Stimulated activated memory B cell treated with anti-CD40 and anti-IgM and Interleukin-4, amounts not matched to agents 10 μg/mL and 1 μg/mL and 100 μg/mL, for 72 hours (primary cell): ENCODE measurements around the gene CDYL2.
"Not testable (repeated sequence)": the region's sequence is repeated elsewhere in the genome, so short reads cannot be mapped to it uniquely, and the experiment has no call there.

Experiments
- ATAC-seq: fragments of 150-1000 bp; cut with Tn5 transposase; 2 replicates; pipeline ENCODE4 v1.10.0; 2021
- H3K27ac Mint-ChIP-seq: one replicate; pipeline ENCODE4 v1.8.0; 2022; ENCODE audit warnings: mild to moderate bottlenecking, mixed read lengths
- H3K27me3 Mint-ChIP-seq: one replicate; pipeline ENCODE4 v1.8.0; 2022; ENCODE audit warnings: mixed read lengths
- H3K36me3 Mint-ChIP-seq: one replicate; pipeline ENCODE4 v1.8.0; 2022; ENCODE audit warnings: mixed read lengths
- H3K4me1 Mint-ChIP-seq: one replicate; pipeline ENCODE4 v1.8.0; 2022; ENCODE audit warnings: mixed read lengths
- H3K4me3 Mint-ChIP-seq: one replicate; pipeline ENCODE4 v1.8.0; 2022; ENCODE audit warnings: mild to moderate bottlenecking, moderate library complexity, mixed read lengths
- H3K9me3 Mint-ChIP-seq: one replicate; pipeline ENCODE4 v1.8.0; 2022; ENCODE audit warnings: mixed read lengths

The CDYL2 gene

DNA sequence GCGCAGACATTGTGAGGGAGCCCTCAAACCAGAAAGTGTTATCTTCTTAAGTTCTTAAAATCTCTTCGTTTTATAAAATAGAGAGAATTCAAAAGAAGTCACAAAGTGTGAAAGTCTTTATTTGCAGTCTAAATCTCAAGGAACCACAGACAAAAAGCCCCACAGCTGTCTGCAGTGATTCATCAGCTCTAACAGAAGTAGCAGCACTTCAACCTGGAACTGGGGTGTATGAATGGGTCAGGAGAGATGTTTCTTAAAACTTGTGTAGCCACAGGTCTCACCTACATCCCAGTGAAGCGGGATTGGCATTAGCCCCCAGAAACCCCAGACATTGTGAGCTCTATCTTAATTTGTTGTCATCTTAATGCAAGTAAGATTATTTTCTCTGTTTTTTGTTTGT lies 61.1 kb downstream of the CDYL2 start:
- peaks cover 17% of the 10 kb centered on the region for H3K9me3 Mint-ChIP-seq
- no peak overlapping the region for H3K4me3 Mint-ChIP-seq
- H3K27me3 Mint-ChIP-seq = no peaks in the 10 kb centered on the region
- H3K4me1 Mint-ChIP-seq = no peaks in the 10 kb centered on the region
- no peak for ATAC-seq
- H3K36me3 Mint-ChIP-seq = peaks cover 28% of the 10 kb centered on the region
- H3K27ac Mint-ChIP-seq = no peak overlapping the region

DNA sequence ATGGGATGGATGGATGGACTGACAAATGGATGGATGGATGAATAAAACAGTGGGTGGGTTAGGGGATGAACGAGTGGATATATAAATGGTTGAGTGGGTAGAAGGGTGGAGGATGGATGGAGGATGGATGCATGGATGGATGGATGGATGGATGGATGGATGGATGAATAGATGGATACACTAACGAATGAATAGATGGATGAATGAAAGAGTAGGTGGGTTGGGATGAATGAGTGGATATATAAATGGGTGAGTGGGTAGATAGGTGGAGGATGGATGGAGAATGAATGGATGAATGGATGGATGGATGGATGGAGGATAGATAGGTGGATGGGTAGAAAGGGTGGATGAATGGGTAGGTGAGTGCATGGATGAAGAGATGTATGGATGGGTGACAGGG lies 62.1 kb downstream of the CDYL2 start:
- Mint-ChIP-seq H3K36me3 (peaks cover 28% of the 10 kb centered on the region), H3K4me1 (no peaks in the 10 kb centered on the region), H3K9me3 (peaks cover 17% of the 10 kb centered on the region), H3K27me3 (no peaks in the 10 kb centered on the region), H3K27ac (no peak overlapping the region), H3K4me3 (no peak overlapping the region)
- no peak for ATAC-seq

DNA sequence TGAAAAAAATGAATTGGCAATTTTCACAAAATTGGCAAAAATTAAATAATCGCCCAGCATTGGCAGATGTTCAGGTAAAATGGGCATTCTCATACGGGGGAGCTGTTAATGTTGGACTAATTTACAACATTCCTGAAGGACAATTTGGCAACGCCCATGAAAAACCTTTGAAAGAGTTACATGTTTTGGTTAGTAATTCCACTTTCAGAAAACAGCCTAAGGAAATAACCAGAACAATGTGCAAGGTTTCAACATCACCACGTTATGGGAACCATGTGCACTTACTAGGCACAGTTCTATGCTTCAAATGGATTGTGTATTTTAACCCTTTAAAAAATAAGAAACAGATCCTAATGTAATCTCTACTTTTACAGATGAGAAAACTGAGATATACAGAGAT lies 62.7 kb downstream of the CDYL2 start:
- Mint-ChIP-seq H3K27ac (no peak overlapping the region), H3K4me3 (no peak overlapping the region), H3K27me3 (no peaks in the 10 kb centered on the region), H3K36me3 (peaks cover 28% of the 10 kb centered on the region), H3K9me3 (peaks cover 17% of the 10 kb centered on the region), H3K4me1 (no peaks in the 10 kb centered on the region)
- no peak for ATAC-seq

DNA sequence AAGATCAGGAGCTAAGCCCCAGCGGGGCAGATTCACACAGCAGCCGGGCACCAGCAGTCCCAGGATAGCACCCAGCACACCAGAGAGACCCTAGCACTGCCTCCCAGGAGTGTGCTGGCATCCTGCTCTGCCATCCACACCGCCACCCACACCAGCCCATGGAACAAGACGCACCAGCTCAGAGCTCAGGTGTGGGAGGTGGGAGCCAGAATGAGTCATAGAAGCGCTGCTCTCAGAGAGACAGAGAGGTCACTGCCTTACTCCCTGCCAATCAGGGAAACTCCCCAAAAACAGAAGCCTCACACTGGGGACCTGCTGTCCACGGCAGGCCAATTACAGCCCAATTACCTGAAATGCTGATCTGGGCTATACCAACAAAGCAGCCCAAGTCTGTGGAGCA lies 64.9 kb downstream of the CDYL2 start:
- Mint-ChIP-seq H3K27me3 (no peaks in the 10 kb centered on the region), H3K9me3 (peaks cover 17% of the 10 kb centered on the region), H3K36me3 (peaks cover 28% of the 10 kb centered on the region), H3K4me1 (no peaks in the 10 kb centered on the region), H3K4me3 (no peak overlapping the region), H3K27ac (no peak overlapping the region)
- peak; percentile 48 for ATAC-seq

DNA sequence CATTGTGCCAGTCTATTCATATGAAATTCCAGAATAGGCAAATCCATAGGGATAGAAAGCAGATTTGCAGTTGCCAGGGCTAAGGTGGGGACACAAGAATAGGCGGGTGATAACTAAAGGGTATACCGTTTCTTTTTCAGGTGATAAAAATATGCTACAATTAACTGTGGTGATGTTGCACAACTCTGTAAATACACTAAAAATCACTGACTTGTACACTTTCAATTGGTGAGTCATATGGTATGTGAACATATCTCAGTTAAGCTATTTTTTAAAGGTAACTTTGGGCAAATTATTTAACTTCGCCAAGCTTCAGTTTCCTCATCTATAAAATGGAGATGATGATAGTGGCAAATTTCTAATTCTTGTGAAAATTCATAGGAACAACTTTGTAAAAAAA lies 65.9 kb downstream of the CDYL2 start:
- Mint-ChIP-seq H3K4me1 (no peaks in the 10 kb centered on the region), H3K27me3 (no peaks in the 10 kb centered on the region), H3K9me3 (peaks cover 17% of the 10 kb centered on the region), H3K4me3 (no peak overlapping the region), H3K36me3 (peaks cover 28% of the 10 kb centered on the region), H3K27ac (no peak overlapping the region)
- ATAC-seq = no peak

DNA sequence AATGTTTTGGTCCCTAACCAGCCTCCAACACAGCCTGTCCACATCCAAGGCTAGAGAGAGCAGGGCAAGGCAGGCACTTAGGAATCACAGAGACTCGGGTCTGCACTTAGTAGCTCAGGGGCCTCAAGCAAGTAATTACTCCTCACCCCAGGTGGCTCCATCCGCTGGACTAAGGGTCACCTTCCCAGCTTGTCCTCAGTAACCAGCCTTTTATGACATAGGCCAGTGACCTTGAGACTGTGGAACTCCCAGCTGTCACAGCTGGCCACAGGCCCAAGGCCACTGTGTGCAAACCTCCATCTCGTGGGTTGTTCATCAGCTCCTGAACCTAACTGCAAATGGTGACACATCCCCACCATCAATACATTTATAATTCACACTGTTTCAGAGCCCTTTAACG lies 68.6 kb downstream of the CDYL2 start:
- no peak for ATAC-seq
- Mint-ChIP-seq H3K9me3 (peaks cover 19% of the 10 kb centered on the region), H3K27me3 (no peaks in the 10 kb centered on the region), H3K27ac (no peak overlapping the region), H3K36me3 (peaks cover 26% of the 10 kb centered on the region), H3K4me3 (no peak overlapping the region), H3K4me1 (no peaks in the 10 kb centered on the region)

DNA sequence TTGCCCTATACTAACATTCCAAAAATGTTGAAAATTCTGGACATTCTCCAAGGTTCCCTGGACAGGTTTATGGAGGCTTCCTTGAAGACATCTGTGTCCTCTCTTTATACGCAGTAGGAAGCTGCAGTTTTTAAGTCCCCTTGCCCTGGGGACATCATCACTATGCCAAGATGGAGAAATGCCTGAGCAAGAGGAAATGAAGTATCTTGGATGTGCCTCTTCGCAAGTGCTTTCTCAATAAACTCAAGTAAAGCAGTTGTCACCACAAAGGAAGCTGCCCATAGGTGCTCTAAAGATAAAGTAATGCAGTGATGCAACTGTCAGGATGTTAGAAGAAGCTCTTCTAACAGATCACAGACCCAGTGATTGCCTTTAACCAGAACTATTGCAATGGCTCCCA lies 71.0 kb downstream of the CDYL2 start:
- Mint-ChIP-seq H3K9me3 (peaks cover 13% of the 10 kb centered on the region), H3K27ac (no peak overlapping the region), H3K27me3 (no peaks in the 10 kb centered on the region), H3K4me3 (no peak overlapping the region), H3K4me1 (no peaks in the 10 kb centered on the region), H3K36me3 (peaks cover 17% of the 10 kb centered on the region)
- ATAC-seq = no peak

DNA sequence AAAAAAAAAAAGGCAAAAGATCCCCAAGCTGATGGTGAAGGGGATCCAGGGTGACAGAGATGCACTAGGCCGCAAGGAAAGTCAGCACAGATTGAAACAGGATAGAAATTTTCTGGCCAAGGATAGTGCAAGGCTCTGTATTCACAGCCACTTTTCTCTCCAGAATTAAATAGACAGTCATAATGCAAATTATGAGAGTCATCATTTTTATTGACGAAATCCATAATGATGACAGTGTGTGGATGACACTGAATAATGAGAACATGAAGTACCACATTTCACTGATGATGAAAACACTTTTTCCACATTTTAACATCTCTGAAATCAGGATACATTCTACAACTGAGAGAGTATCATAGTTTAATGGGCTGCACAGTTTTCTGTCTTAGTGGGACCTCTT lies 72.5 kb downstream of the CDYL2 start:
- Mint-ChIP-seq H3K27ac (no peak overlapping the region), H3K4me3 (no peak overlapping the region), H3K36me3 (peaks cover 17% of the 10 kb centered on the region), H3K9me3 (peaks cover 13% of the 10 kb centered on the region), H3K4me1 (no peaks in the 10 kb centered on the region), H3K27me3 (no peaks in the 10 kb centered on the region)
- ATAC-seq = no peak

DNA sequence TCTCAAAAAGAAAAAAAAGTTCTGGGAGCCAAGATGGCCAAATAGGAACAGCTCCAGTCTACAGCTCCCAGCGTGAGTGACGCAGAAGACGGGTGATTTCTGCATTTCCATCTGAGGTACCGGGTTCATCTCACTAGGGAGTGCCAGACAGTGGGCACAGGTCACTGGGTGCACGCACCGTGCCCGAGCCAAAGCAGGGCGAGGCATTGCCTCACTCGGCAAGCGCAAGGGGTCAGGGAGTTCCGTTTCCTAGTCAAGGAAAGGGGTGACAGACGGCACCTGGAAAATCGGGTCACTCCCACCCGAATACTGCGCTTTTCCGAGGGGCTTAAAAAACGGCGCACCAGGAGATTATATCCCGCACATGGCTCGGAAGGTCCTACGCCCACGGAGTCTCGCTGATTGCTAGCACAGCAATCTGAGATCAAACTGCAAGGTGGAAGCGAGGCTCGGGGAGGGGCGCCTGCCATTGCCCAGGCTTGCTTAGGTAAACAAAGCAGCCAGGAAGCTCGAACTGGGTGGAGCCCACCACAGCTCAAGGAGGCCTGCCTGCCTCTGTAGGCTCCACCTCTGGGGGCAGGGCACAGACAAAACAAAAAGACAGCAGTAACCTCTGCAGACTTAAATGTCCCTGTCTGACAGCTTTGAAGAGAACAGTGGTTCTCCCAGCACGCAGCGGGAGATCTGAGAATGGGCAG lies 77.2 kb downstream of the CDYL2 start:
- Mint-ChIP-seq H3K9me3 (peaks cover 20% of the 10 kb centered on the region), H3K36me3 (peaks cover 21% of the 10 kb centered on the region), H3K4me1 (peaks cover 20% of the 10 kb centered on the region)
- not testable (repeated sequence) for H3K27ac Mint-ChIP-seq, H3K4me3 Mint-ChIP-seq, H3K27me3 Mint-ChIP-seq, ATAC-seq

DNA sequence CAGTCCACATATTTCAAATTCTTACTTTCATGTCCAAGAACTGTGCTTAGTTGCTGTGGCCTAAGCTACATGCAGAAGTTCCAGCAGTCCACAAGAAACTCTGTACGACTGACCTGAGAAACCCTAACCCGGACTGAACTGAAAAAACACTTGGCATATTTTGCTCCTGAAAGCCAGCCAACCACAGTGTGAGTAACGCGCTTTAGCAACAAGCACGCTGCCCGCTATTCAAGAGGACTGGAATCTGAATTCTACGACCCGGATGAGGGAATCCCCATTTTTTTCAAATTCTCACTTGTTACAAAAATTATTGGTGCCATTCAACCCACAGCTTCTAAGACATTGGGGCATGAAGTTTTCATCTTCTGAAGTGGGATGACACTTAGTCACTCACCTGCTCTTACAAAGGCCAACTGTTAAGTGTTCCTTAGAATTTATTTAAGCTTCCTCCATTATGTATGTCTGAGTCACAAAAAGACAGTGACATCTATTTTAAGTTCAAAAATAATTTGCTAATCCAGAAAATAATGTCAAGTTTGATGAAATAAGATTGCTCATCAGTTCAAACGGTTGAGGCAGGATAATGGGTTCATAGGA lies 78.7 kb downstream of the CDYL2 start:
- Mint-ChIP-seq H3K36me3 (peaks cover 5% of the 10 kb centered on the region), H3K27ac (no peak overlapping the region), H3K4me3 (no peak overlapping the region), H3K9me3 (peaks cover 7% of the 10 kb centered on the region), H3K27me3 (no peaks in the 10 kb centered on the region), H3K4me1 (peaks cover 25% of the 10 kb centered on the region)
- no peak for ATAC-seq

DNA sequence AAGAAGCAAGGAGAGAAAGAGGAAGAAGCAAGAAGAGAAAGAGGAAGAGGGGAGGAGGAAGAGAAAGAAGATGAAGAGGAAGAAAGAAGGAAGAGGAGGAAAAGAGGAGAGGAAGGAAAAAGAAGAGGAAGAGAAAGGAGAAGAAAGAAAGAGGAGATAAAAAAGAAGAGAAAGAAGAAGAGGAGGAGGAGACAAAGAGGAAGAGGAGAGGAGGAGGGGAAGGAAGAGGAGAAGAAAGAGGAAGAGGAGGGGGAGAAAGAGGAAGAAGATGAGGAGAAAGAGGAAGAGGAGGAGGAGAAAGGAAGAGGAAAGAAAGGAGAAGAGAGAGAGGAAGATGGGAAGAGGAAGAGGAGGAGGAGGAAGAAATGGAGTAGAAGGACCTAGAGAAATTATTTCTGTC lies 80.4 kb downstream of the CDYL2 start:
- Mint-ChIP-seq H3K4me1 (peaks cover 32% of the 10 kb centered on the region), H3K4me3 (no peak overlapping the region), H3K27ac (no peak overlapping the region), H3K36me3 (peaks cover 4% of the 10 kb centered on the region), H3K9me3 (peaks cover 6% of the 10 kb centered on the region), H3K27me3 (no peaks in the 10 kb centered on the region)
- no peak for ATAC-seq

DNA sequence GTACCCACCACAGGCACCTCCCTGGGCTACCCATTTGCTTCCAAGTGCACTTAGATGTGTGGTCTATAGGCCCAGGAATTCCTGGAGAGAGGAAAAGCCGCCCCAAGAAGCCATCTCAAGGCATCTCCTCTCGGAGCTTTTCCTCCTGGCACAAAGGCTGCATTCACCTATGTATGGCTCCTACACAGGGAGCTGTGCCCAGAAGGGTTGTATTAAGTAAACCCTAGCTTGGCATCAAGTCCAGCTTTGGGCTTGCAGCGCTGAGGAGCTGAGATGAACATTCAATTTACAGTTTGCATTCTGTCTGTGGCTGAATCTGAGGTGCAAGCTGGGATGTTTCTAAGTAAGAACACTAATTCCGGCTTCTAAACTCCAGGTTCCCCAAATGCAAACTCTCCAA lies 81.3 kb downstream of the CDYL2 start:
- ATAC-seq = no peak
- Mint-ChIP-seq H3K27me3 (no peaks in the 10 kb centered on the region), H3K27ac (no peak overlapping the region), H3K4me3 (no peak overlapping the region), H3K9me3 (peaks cover 6% of the 10 kb centered on the region), H3K36me3 (peaks cover 4% of the 10 kb centered on the region), H3K4me1 (peaks cover 32% of the 10 kb centered on the region)

DNA sequence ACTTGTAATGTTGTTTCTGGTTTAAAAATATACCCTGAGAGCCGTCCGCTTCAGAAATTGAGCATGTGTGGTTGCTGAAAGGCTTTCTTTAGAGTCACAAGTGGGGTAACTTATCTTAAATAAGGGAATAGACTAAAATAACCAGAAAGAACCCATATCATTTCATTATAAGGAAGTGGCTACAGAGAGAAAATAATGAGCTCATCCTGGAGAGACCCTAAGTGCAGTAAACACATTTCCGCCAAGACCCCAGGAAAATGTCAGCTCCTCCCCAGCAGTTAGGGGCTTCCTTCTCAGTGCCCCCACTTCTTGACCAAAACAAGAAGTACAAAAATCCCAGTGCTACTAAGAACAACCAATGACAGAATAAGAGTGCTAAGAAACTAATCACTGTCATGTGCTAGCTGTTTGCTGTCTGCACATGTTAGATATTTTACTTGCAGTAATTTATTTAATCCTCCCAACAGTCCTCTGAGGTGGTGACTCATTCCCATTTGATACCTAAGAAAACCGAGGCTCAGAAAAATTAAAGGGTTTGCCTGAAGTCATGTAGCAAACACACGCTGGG lies 83.5 kb downstream of the CDYL2 start:
- Mint-ChIP-seq H3K27ac (peak overlapping the region; percentile 15), H3K27me3 (no peaks in the 10 kb centered on the region), H3K4me3 (no peak overlapping the region), H3K9me3 (peaks cover 6% of the 10 kb centered on the region), H3K4me1 (peaks cover 32% of the 10 kb centered on the region), H3K36me3 (peaks cover 4% of the 10 kb centered on the region)
- peak; percentile 63 for ATAC-seq

DNA sequence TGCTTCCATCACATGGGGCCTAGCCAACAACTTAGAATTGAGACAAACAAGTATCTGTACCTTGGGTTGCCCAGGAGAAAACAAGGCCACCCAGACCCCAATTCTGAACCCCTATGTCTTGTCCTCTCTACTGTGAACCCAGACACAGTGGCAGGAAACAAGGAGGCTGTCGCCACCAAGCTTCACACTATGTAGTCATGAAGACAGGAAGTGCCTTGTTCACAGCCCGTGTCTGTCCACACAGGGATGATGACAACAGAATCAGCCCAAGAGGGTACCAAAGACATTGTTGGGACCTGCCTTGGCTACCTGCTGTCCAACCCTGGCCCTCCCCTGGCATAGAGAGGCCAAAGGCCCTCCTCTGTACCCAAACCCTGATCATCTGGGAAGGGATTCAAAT lies 84.8 kb downstream of the CDYL2 start:
- peaks cover 24% of the 10 kb centered on the region for H3K4me1 Mint-ChIP-seq
- peak; percentile 66 for ATAC-seq
- H3K4me3 Mint-ChIP-seq = no peak overlapping the region
- peaks cover 6% of the 10 kb centered on the region for H3K9me3 Mint-ChIP-seq
- H3K27me3 Mint-ChIP-seq = no peaks in the 10 kb centered on the region
- peak overlapping the region; percentile 15 for H3K27ac Mint-ChIP-seq
- peaks cover 4% of the 10 kb centered on the region for H3K36me3 Mint-ChIP-seq

DNA sequence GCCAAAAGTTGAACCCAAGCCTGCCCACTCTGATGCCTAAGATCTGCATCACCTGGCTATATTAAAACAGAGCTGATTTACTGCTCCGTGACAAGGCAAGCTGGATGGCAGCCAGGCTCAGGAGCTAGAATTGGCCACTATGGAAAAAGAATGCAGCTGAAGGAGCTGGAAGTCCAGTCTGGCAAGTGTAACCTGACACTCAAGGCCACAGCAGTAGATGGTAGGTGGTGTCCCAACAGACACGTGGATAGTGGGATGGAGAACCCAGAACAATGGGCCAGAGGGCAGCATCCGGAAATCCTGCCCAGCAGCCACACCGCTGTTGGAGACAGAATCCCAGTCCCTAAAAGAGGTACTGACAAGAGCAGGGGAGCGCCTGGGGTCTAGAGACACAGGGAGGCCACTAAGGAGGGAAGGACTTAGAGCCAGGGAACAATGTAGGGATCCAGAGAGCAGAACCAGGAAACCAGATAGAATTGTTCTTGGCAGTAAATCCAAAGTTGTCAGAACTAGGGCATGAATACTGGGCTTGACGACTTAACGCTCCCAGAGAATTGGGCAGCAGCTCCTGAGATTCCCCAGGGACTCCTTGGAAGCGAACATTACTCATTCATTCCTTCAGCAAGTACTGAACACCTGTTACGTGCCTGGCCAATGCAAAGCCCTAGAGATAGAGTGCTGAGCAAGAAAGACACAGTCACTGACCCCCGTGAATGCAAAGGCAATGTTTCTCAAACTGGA lies 85.7 kb downstream of the CDYL2 start:
- Mint-ChIP-seq H3K4me1 (peaks cover 15% of the 10 kb centered on the region), H3K4me3 (no peak overlapping the region), H3K27ac (no peak overlapping the region), H3K9me3 (peaks cover 1% of the 10 kb centered on the region), H3K27me3 (no peaks in the 10 kb centered on the region), H3K36me3 (peaks cover under 1% of the 10 kb centered on the region)
- ATAC-seq = no peak
